GM12878 (cell line): ENCODE measurements around the gene PPP2R5C. TPM values are rescaled to one million over a fixed set of nuclear protein-coding genes. Genes with fewer than 3 reads are reported as not detected.
A peak's percentile ranks its signal among the peaks of the same experiment; 100 is the strongest.

Experiments used
- BACH1 ChIP-seq: fragments of 450-650 bp; IDR thresholded peaks from 2 replicates; pipeline ENCODE4 v1.6.1; 2017; ENCODE audit warnings: mild to moderate bottlenecking, borderline replicate concordance
- CHD2 ChIP-seq: IDR thresholded peaks from 2 replicates; pipeline ENCODE4 v1.6.1; 2011; ENCODE audit warnings: low read depth, low read length, improper control_type of control experiment, borderline replicate concordance
- ESRRA ChIP-seq: IDR thresholded peaks from 2 replicates; pipeline ENCODE4 v1.6.1; 2012; ENCODE audit warnings: mild to moderate bottlenecking, low read length, improper control_type of control experiment
- HDAC6 ChIP-seq: fragments of 200-600 bp; sonication (generic); IDR thresholded peaks from one replicate; pipeline ENCODE4 v1.8.0; 2017; ENCODE audit warnings: antibody characterized with exemption; ENCODE audit not compliant: unreplicated experiment
- MYB ChIP-seq: fragments of 150-350 bp; IDR thresholded peaks from 2 replicates; pipeline ENCODE4 v1.6.1; 2014; ENCODE audit warnings: mild to moderate bottlenecking, low read depth, low read length, borderline replicate concordance
- NKRF ChIP-seq: fragments of 450-650 bp; conservative IDR thresholded peaks from 2 replicates; pipeline ENCODE4 v1.6.1; 2017; ENCODE audit warnings: mild to moderate bottlenecking, moderate library complexity
- NR2C1 ChIP-seq: fragments of 450-650 bp; IDR thresholded peaks from 2 replicates; pipeline ENCODE4 v1.6.1; 2017; ENCODE audit warnings: antibody characterized with exemption, mild to moderate bottlenecking, moderate library complexity
- STAT1 ChIP-seq: fragments of 450-650 bp; conservative IDR thresholded peaks from 2 replicates; pipeline ENCODE4 v1.6.1; 2014; ENCODE audit warnings: antibody characterized with exemption, mild to moderate bottlenecking
- SUZ12 ChIP-seq: fragments of 200-600 bp; sonication (generic); IDR thresholded peaks from one replicate; pipeline ENCODE4 v1.6.1; 2018; ENCODE audit warnings: antibody characterized with exemption, mild to moderate bottlenecking; ENCODE audit not compliant: unreplicated experiment
- TCF12 ChIP-seq: IDR thresholded peaks from 2 replicates; pipeline ENCODE4 v1.6.1; 2011; ENCODE audit warnings: low read depth, mild to moderate bottlenecking, low read length
- polyA plus RNA-seq, 11 experiments: library from polyadenylated mRNA; depleted of rRNA in 4 of 11; unstranded in 6 of 11; stranded (reverse) in 5 of 11; fragments of >200 nt; fragmentation: Nextera tagmentation in 4 of 11; fragmentation: Illumina TruSeq in 1 of 11; extraction: Ambion mirVana in 4 of 11; extraction: Trizol in 1 of 11; gene quantifications; 1 replicate in 1 of 11; 2 replicates in 10 of 11; pipeline versions ENCODE4 v1.2.1 to v1.2.3, GENCODE V29; 2011 to 2016; ENCODE audit warnings: inconsistent platforms in 2 of 11, missing spikeins in 2 of 11, low read depth in 1 of 11
- total RNA-seq, 4 experiments: library from RNA; depleted of rRNA in 3 of 4; stranded (reverse); fragments of >200 nt in 3 of 4; fragmentation: Illumina TruSeq in 1 of 4; extraction: Trizol in 1 of 4; gene quantifications; 2 replicates each; pipeline versions ENCODE4 v1.2.1 to v1.2.3, GENCODE V29; 2013 to 2021
- TF ChIP-seq, protein P1 (sequence below): IDR thresholded peaks from 2 replicates; pipeline ENCODE4 v1.6.1; 2012; ENCODE audit warnings: low read depth, low read length, improper control_type of control experiment

PPP2R5C gene
- total and polyA plus RNA-seq, 10 of the 15 experiments (the other 5 are each of a cell fraction or from before 2014, with no cell fraction given) = 106 to 199 (median 144) TPM

GRCh38 chr14:101947904-101948665 lies 186.6 kb downstream of the PPP2R5C start (continued):
- TF ChIP-seq STAT1 (no peak), BACH1 (no peak), NKRF (peak; percentile 95), TCF12 (peak; percentile 64; the same call in 1 of the 2 replicates), SUZ12 (no peak), MYB (no peak), HDAC6 (peak; percentile 48), ESRRA (no peak), CHD2 (peak; percentile 100), NR2C1 (peak; percentile 55)
- TF ChIP-seq, protein P1, sequence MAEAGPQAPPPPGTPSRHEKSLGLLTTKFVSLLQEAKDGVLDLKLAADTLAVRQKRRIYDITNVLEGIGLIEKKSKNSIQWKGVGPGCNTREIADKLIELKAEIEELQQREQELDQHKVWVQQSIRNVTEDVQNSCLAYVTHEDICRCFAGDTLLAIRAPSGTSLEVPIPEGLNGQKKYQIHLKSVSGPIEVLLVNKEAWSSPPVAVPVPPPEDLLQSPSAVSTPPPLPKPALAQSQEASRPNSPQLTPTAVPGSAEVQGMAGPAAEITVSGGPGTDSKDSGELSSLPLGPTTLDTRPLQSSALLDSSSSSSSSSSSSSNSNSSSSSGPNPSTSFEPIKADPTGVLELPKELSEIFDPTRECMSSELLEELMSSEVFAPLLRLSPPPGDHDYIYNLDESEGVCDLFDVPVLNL = no peak
- TF ChIP-seq, all 136 proteins: peak for 74
